CD4-positive, alpha-beta T cell (primary cell): Measurements from ENCODE around the gene RAB6B. TPM values are rescaled to one million over a fixed set of nuclear protein-coding genes. Genes with fewer than 3 reads are reported as not detected.
A peak's percentile ranks its signal among the peaks of the same experiment; 100 is the strongest.

Experiments used
- ATAC-seq: fragments of 200-7000 bp; cut with Tn5 transposase; one replicate; pipeline ENCODE4 v1.10.0; 2022; ENCODE audit warnings: mild to moderate bottlenecking; ENCODE audit not compliant: poor library complexity
- CTCF ChIA-PET: fragments of 350-600 bp; sonication (Branson Sonifier 250); formaldehyde crosslinking; loops from one replicate; lab custom pipeline; 2021; ENCODE audit warnings: antibody characterized with exemption, inconsistent platforms; lab: Charles Lee
- POLR2A ChIA-PET: fragments of 350-600 bp; sonication (Branson Sonifier 250); formaldehyde crosslinking; loops from one replicate; lab custom pipeline; 2021; ENCODE audit warnings: antibody characterized with exemption, inconsistent platforms; lab: Charles Lee
- DNase-seq, 14 experiments: peaks; one replicate each; pipeline ENCODE4 v3.0.0-alpha.2; 2013 to 2020; ENCODE audit warnings: mixed read lengths in 2 of 14
- H3K27ac ChIP-seq, 2 donors: one replicate each; pipeline versions ENCODE4 v1.5.1 to v1.7.0; 2013; ENCODE audit warnings: low read length in 2 of 2, low read depth in 1 of 2, mild to moderate bottlenecking in 1 of 2
- H3K27me3 ChIP-seq, 2 experiments: 1 replicate in 1 of 2; 2 replicates in 1 of 2; pipeline versions ENCODE4 v1.6.1 to v1.7.0; 2013; ENCODE audit warnings: low read length in 2 of 2, control low read depth in 1 of 2, mild to moderate bottlenecking in 1 of 2, moderate library complexity in 1 of 2; ENCODE audit not compliant: insufficient read depth in 2 of 2, control insufficient read depth in 1 of 2
- H3K36me3 ChIP-seq: one replicate; pipeline ENCODE4 v1.6.1; 2013; ENCODE audit warnings: low read length, control low read depth; ENCODE audit not compliant: insufficient read depth
- H3K4me1 ChIP-seq: one replicate; pipeline ENCODE4 v1.6.1; 2013; ENCODE audit warnings: low read length, control low read depth; ENCODE audit not compliant: insufficient read depth
- H3K4me3 ChIP-seq: one replicate; pipeline ENCODE4 v1.5.1; 2013; ENCODE audit warnings: mild to moderate bottlenecking, low read length, moderate library complexity
- H3K9me3 ChIP-seq, 2 experiments: 1 replicate in 1 of 2; 2 replicates in 1 of 2; pipeline versions ENCODE4 v1.6.1 to v1.7.0; 2013; ENCODE audit warnings: low read length in 2 of 2, mild to moderate bottlenecking in 2 of 2, control low read depth in 1 of 2, moderate library complexity in 1 of 2; ENCODE audit not compliant: control insufficient read depth in 1 of 2, insufficient read depth in 1 of 2
- H3K27ac Mint-ChIP-seq: one replicate; pipeline ENCODE4 v1.8.0; 2020; ENCODE audit warnings: mixed read lengths
- H3K27me3 Mint-ChIP-seq: one replicate; pipeline ENCODE4 v1.8.0; 2021; ENCODE audit warnings: mixed read lengths
- H3K36me3 Mint-ChIP-seq: one replicate; pipeline ENCODE4 v1.8.0; 2021; ENCODE audit warnings: low read depth, mixed read lengths
- H3K4me1 Mint-ChIP-seq: one replicate; pipeline ENCODE4 v1.8.0; 2021; ENCODE audit warnings: low read depth, mixed read lengths
- H3K4me3 Mint-ChIP-seq: one replicate; pipeline ENCODE4 v1.8.0; 2020; ENCODE audit warnings: mild to moderate bottlenecking, mixed read lengths
- H3K9me3 Mint-ChIP-seq: one replicate; pipeline ENCODE4 v1.8.0; 2020; ENCODE audit warnings: mixed read lengths
- CTCF ChIP-seq: fragments of 200-600 bp; IDR thresholded peaks from one replicate; pipeline ENCODE4 v1.8.0; 2022; ENCODE audit warnings: antibody characterized with exemption, mild to moderate bottlenecking
- intact Hi-C, 2 experiments: fragments of 100-400 bp; cut with DNase I in 1 of 2; cut with micrococcal nuclease in 1 of 2; formaldehyde crosslinking; loops; one replicate each; pipeline versions ENCODE4 v1.15.1 to v1.9.0; 2023 to 2025; cut with DNase I, micrococcal nuclease
- total RNA-seq, 174 experiments: library from RNA in 2 of 174; stranded (reverse) in 2 of 174; gene quantifications; one replicate each; pipeline ENCODE4 v1.2.3 and lab custom pipeline; 2021 to 2026

RAB6B gene
- total RNA-seq, 2 experiments from 2014 or later = not detected

- Mint-ChIP-seq H3K4me3 (no peak overlapping the region), H3K36me3 (no peaks in the 10 kb centered on the region), H3K9me3 (peaks cover 13% of the 10 kb centered on the region), H3K27me3 (no peaks in the 10 kb centered on the region), H3K4me1 (no peaks in the 10 kb centered on the region), H3K27ac (no peak overlapping the region)
- TF ChIP-seq CTCF = no peak
- Histone ChIP-seq H3K9me3 (peaks cover 8 to 17% of the 10 kb centered on the region in 2 experiments), H3K27ac (no peak overlapping the region), H3K27me3 (peaks cover 0 to 2% of the 10 kb centered on the region in 2 experiments), H3K36me3 (no peaks in the 10 kb centered on the region), H3K4me1 (peaks cover 36% of the 10 kb centered on the region), H3K4me3 (no peak overlapping the region)
- ChIA-PET CTCF (no interaction called here), POLR2A (no interaction called here)
- no peak for DNase-seq
- intact Hi-C loops = no loop called here
- ATAC-seq = no peak
Observed at GRCh38 chr3:133881492-133881891, 14.2 kb downstream of the RAB6B start.

- Mint-ChIP-seq H3K27me3 (no peaks in the 10 kb centered on the region), H3K4me1 (no peaks in the 10 kb centered on the region), H3K9me3 (peaks cover 13% of the 10 kb centered on the region), H3K36me3 (no peaks in the 10 kb centered on the region), H3K4me3 (no peak overlapping the region), H3K27ac (no peak overlapping the region)
- DNase-seq = no peak
- Histone ChIP-seq H3K27ac (no peak overlapping the region), H3K4me3 (no peak overlapping the region), H3K27me3 (peaks cover 0 to 2% of the 10 kb centered on the region in 2 experiments), H3K36me3 (no peaks in the 10 kb centered on the region), H3K9me3 (peaks cover 8 to 17% of the 10 kb centered on the region in 2 experiments), H3K4me1 (peaks cover 36% of the 10 kb centered on the region)
- no peak for ATAC-seq
- no peak for TF ChIP-seq CTCF
- CTCF ChIA-PET = no interaction called here
- POLR2A ChIA-PET = no interaction called here
- intact Hi-C loops = no loop called here
Observed at GRCh38 chr3:133880886-133881455, 14.7 kb downstream of the RAB6B start.

- Mint-ChIP-seq H3K27me3 (no peaks in the 10 kb centered on the region), H3K9me3 (peaks cover 13% of the 10 kb centered on the region), H3K27ac (no peak overlapping the region), H3K36me3 (no peaks in the 10 kb centered on the region), H3K4me1 (no peaks in the 10 kb centered on the region), H3K4me3 (no peak overlapping the region)
- ChIA-PET POLR2A (no interaction called here), CTCF (no interaction called here)
- DNase-seq (peak in 3 of 14 experiments; percentile 16 to 32 (median 23)), ATAC-seq (no peak)
- Histone ChIP-seq H3K27me3 (no peaks in the 10 kb centered on the region), H3K9me3 (peaks cover 8 to 17% of the 10 kb centered on the region in 2 experiments), H3K27ac (no peak overlapping the region), H3K36me3 (no peaks in the 10 kb centered on the region), H3K4me1 (peaks cover 36% of the 10 kb centered on the region), H3K4me3 (no peak overlapping the region)
- no peak for TF ChIP-seq CTCF
- intact Hi-C loops = no loop called here
Observed at GRCh38 chr3:133880287-133880686, 15.4 kb downstream of the RAB6B start.
